Endothelial cell of umbilical vein (primary cell): ENCODE measurements around the gene PON3. TPM values are rescaled to one million over a fixed set of nuclear protein-coding genes. Genes with fewer than 3 reads are reported as not detected.

Source experiments
- BruUV-seq: library from RNA; stranded (reverse); fragments of 400-500 nt; replicated peaks from 2 replicates; lab custom pipeline; 2021; lab: Mats Ljungman, UMichigan
- CTCF ChIA-PET: fragments of 300-600, 350-600 bp; sonication (Branson Sonifier 250); formaldehyde crosslinking; loops from one replicate; lab custom pipeline; 2021; ENCODE audit warnings: antibody characterized with exemption, inconsistent platforms; lab: Charles Lee
- POLR2A ChIA-PET: fragments of 300-600, 350-600 bp; sonication (Branson Sonifier 250); formaldehyde crosslinking; loops from one replicate; lab custom pipeline; 2021; ENCODE audit warnings: antibody characterized with exemption, inconsistent platforms; lab: Charles Lee
- DNase-seq: peaks from one replicate; pipeline ENCODE4 v3.0.0-alpha.2; 2011; ENCODE audit warnings: low read depth, low spot score
- FAIRE-seq: peaks from 2 replicates; lab custom pipeline; 2011; peaks lifted over from hg19 to GRCh38; lab: Jason Lieb, UNC
- H2AFZ ChIP-seq: 2 replicates; pipeline ENCODE4 v1.6.0; 2012; ENCODE audit warnings: low read depth, low read length, control low read depth, inconsistent platforms
- H3K27ac ChIP-seq: 2 replicates; pipeline ENCODE4 v1.5.1; 2011; ENCODE audit warnings: low read depth, mild to moderate bottlenecking, control low read depth, low read length, moderate library complexity; ENCODE audit not compliant: insufficient read depth
- H3K27me3 ChIP-seq, 2 experiments: 2 replicates each; pipeline versions ENCODE4 v1.6.0 to v1.6.1; 2011; ENCODE audit warnings: low read length in 2 of 2, mixed read lengths in 1 of 2; ENCODE audit not compliant: control insufficient read depth in 2 of 2, insufficient read depth in 2 of 2
- H3K36me3 ChIP-seq, 2 experiments: 2 replicates in 1 of 2; 3 replicates in 1 of 2; pipeline ENCODE4 v1.5.1; 2011; ENCODE audit warnings: low read length in 2 of 2, mild to moderate bottlenecking in 1 of 2, moderate library complexity in 1 of 2; ENCODE audit not compliant: control insufficient read depth in 2 of 2, insufficient read depth in 2 of 2; ENCODE audit errors: extremely low read depth in 1 of 2
- H3K4me1 ChIP-seq: 3 replicates; pipeline ENCODE4 v1.5.1; 2011; ENCODE audit warnings: mild to moderate bottlenecking, low read length; ENCODE audit not compliant: control insufficient read depth, insufficient read depth; ENCODE audit errors: extremely low read depth
- H3K4me2 ChIP-seq: 2 replicates; pipeline ENCODE4 v1.6.1; 2011; ENCODE audit warnings: low read length, control low read depth, mixed read lengths; ENCODE audit not compliant: insufficient read depth
- H3K4me3 ChIP-seq, 3 experiments: fragments of 200-600 bp in 1 of 3; sonication (generic), shearing (Covaris generic) in 1 of 3; replicated peaks in 1 of 3; 2 replicates each; pipeline ENCODE4 v1.5.1; 2011 to 2016; ENCODE audit warnings: control low read depth in 3 of 3, low read length in 3 of 3, mild to moderate bottlenecking in 2 of 3, inconsistent platforms in 1 of 3, low read depth in 1 of 3, moderate library complexity in 1 of 3; ENCODE audit not compliant: insufficient read depth in 1 of 3
- H3K79me2 ChIP-seq: 2 replicates; pipeline ENCODE4 v1.6.0; 2012; ENCODE audit warnings: low read length, inconsistent platforms; ENCODE audit not compliant: control insufficient read depth, insufficient read depth
- H3K9ac ChIP-seq: replicated peaks from 2 replicates; pipeline ENCODE3; 2011; ENCODE audit warnings: low read length, control low read depth; ENCODE audit not compliant: insufficient read depth; ENCODE audit errors: extremely low read depth
- H3K9me1 ChIP-seq: replicated peaks from 3 replicates; pipeline ENCODE4 v1.6.0; 2011; ENCODE audit warnings: mild to moderate bottlenecking, low read length; ENCODE audit not compliant: control insufficient read depth, insufficient read depth; ENCODE audit errors: extremely low read depth
- H3K9me3 ChIP-seq: replicated peaks from 2 replicates; pipeline ENCODE4 v1.5.1; 2012; ENCODE audit warnings: low read length, inconsistent platforms; ENCODE audit not compliant: control insufficient read depth, insufficient read depth
- H4K20me1 ChIP-seq: replicated peaks from 2 replicates; pipeline ENCODE3; 2011; ENCODE audit warnings: mild to moderate bottlenecking, low read length; ENCODE audit not compliant: control insufficient read depth, insufficient read depth; ENCODE audit errors: extremely low read depth
- CTCF ChIP-seq, 2 donors: IDR thresholded peaks; 1 replicate in 1 of 2; 2 replicates in 1 of 2; pipeline ENCODE4 v1.5.1; 2011; ENCODE audit warnings: low read length in 2 of 2, mild to moderate bottlenecking in 2 of 2, moderate library complexity in 2 of 2, control low read depth in 1 of 2, inconsistent platforms in 1 of 2, low read depth in 1 of 2; ENCODE audit not compliant: insufficient read depth in 1 of 2; ENCODE audit errors: extremely low read depth in 1 of 2
- EZH2 ChIP-seq: IDR thresholded peaks from 2 replicates; pipeline ENCODE4 v1.6.1; 2012; ENCODE audit warnings: borderline replicate concordance, low read depth, mild to moderate bottlenecking, moderate library complexity, low read length, inconsistent platforms; ENCODE audit not compliant: severe bottlenecking
- FOS ChIP-seq: IDR thresholded peaks from 2 replicates; pipeline ENCODE4 v1.6.1; 2011; ENCODE audit warnings: mild to moderate bottlenecking, low read length, moderate library complexity, borderline replicate concordance; ENCODE audit not compliant: insufficient read depth
- GATA2 ChIP-seq: IDR thresholded peaks from 2 replicates; pipeline ENCODE4 v1.7.0; 2011; ENCODE audit warnings: low read depth, mild to moderate bottlenecking, moderate library complexity, mixed read lengths, low read length; ENCODE audit not compliant: insufficient read length, insufficient read depth
- JUN ChIP-seq: IDR thresholded peaks from 2 replicates; pipeline ENCODE4 v1.6.1; 2011; ENCODE audit warnings: borderline replicate concordance, low read depth; ENCODE audit not compliant: insufficient read length, insufficient read depth
- MAX ChIP-seq: IDR thresholded peaks from 2 replicates; pipeline ENCODE4 v1.6.1; 2011; ENCODE audit not compliant: insufficient read depth, insufficient read length
- MYC ChIP-seq: IDR thresholded peaks from one replicate; pipeline ENCODE4 v1.6.1; 2011; ENCODE audit warnings: mild to moderate bottlenecking, low read depth, low read length
- POLR2A ChIP-seq: IDR thresholded peaks from 2 replicates; pipeline ENCODE4 v1.6.1; 2012; ENCODE audit warnings: low read depth, mild to moderate bottlenecking, control low read depth, low read length
- POLR2AphosphoS5 ChIP-seq: IDR thresholded peaks from 2 replicates; pipeline ENCODE4 v1.6.1; 2012; ENCODE audit warnings: low read depth, mild to moderate bottlenecking, control low read depth, low read length, moderate library complexity; ENCODE audit not compliant: insufficient read depth
- dilution Hi-C: fragments of 300-500 bp; cut with MboI; formaldehyde crosslinking; loops from one replicate; pipeline ENCODE4 v1.15.0; 2019; ENCODE audit warnings: low sequenced_read_pairs; ENCODE audit not compliant: extremely low pct_ligation_motif_present
- intact Hi-C: fragments of 100-400 bp; cut with micrococcal nuclease; formaldehyde crosslinking; loops from one replicate; pipeline ENCODE4 v1.10.0; 2022
- polyA plus RNA-seq, 4 experiments: library from polyadenylated mRNA; depleted of rRNA in 3 of 4; stranded (reverse) in 3 of 4; unstranded in 1 of 4; fragments of >200 nt; gene quantifications; 2 replicates each; pipeline versions ENCODE4 v1.2.1 to v1.2.3, GENCODE V29; 2011 to 2012; ENCODE audit warnings: missing spikeins in 1 of 4
- total RNA-seq: library from RNA; stranded (reverse); gene quantifications from 2 replicates; pipeline ENCODE4 v1.2.3, GENCODE V29; 2021

The PON3 gene
- total and polyA plus RNA-seq, 2 donors (not counting 3 experiments of a cell fraction or from before 2014, with no cell fraction given), result 0.83 to 3.4 TPM

GRCh38 chr7:95317546-95317945 is 78.6 kb downstream of the PON3 start:
- BruUV-seq, result no TSS peak
- no peak for DNase-seq
- Histone ChIP-seq H3K4me1 (no peaks in the 10 kb centered on the region), H3K36me3 (no peaks in the 10 kb centered on the region), H3K9me1 (no peaks in the 10 kb centered on the region), H3K27me3 (no peaks in the 10 kb centered on the region), H3K4me2 (no peak overlapping the region), H2AFZ (no peak overlapping the region), H3K4me3 (no peak overlapping the region), H4K20me1 (no peaks in the 10 kb centered on the region), H3K9ac (no peak overlapping the region), H3K9me3 (no peaks in the 10 kb centered on the region), H3K79me2 (no peaks in the 10 kb centered on the region), H3K27ac (no peak overlapping the region)
- no peak for TF ChIP-seq CTCF (IDR thresholded peaks at IDR 0.05; ENCODE audit: extremely low read depth in 1 of 2, insufficient read depth in 1 of 2, low read depth in 1 of 2, low read length in 2 of 2)
- TF ChIP-seq MYC, result no peak
- TF ChIP-seq EZH2, result no peak
- TF ChIP-seq FOS, result no peak
- TF ChIP-seq JUN, result no peak
- no peak for TF ChIP-seq POLR2AphosphoS5
- no peak for TF ChIP-seq POLR2A
- TF ChIP-seq GATA2, result no peak
- no peak for TF ChIP-seq MAX
- dilution Hi-C loops (no loop called here), intact Hi-C loops (no loop called here)
- FAIRE-seq, result no peak
- ChIA-PET CTCF (interaction anchor here (0.7 kb wide), 1 partner anchor 8 kb away, joined by 3 read pairs; no protein-coding TSS in a partner anchor), POLR2A (no interaction called here)
